Activated CD8-positive, alpha-beta memory T cell treated with anti-CD3 and anti-CD28 coated beads for 1 hour (primary cell): Measurements from ENCODE around the gene ENAH.

ENCODE experiments used
- DNase-seq, 2 donors: peaks; one replicate each; pipeline ENCODE4 v3.0.0-alpha.2; 2020; ENCODE audit warnings: low read depth in 1 of 2; ENCODE audit errors: extremely low read depth in 1 of 2

ENAH gene

DNA sequence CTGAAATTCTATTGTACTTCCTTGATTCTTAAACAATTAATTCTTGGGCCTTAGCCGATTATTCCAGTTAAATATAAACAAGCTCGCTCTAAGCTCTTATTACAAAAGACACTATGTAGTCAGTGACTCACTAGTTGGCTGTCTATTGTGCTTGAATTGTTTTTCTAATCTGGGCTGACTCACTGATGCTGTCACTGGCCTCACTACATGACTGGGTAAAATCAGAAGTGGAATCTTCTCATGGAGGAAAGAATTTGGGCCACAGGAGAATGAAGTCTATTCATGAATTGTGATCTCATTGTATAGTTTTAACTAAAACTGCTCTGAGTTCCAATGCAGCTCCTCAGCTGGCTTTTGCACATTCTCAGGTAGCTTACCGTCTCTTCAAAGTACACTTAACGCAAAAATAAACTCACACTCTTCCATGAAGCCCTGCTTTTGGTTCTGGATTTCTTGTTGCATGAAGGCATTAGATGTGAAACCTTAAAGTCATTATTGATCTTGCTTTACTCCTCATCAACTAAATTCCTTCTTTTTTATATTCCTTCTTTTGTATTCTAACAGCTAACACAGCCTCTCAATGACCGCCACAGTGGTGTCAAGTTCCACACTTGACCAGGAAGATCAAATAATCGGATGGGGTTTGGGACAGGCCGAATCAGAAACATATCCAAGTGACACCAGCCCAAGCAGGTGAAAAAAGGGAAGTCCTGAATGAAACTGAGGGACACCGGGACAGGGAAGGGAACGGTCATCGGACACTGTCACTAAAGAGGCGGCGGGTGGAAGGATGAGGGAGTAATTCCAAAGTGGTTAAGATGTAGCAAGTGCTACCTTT, 144.2 kb downstream of the ENAH start:
- no peak for DNase-seq

- DNase-seq, result no peak
Observed at GRCh38 chr1:225506727-225507126, 146.2 kb downstream of the ENAH start.

- DNase-seq, result no peak
Observed at GRCh38 chr1:225504776-225505175, 148.1 kb downstream of the ENAH start.

- DNase-seq, result no peak
Observed at GRCh38 chr1:225500624-225501192, 152.2 kb downstream of the ENAH start.

- no peak for DNase-seq
Observed at GRCh38 chr1:225498549-225499136, 154.3 kb downstream of the ENAH start.

DNA sequence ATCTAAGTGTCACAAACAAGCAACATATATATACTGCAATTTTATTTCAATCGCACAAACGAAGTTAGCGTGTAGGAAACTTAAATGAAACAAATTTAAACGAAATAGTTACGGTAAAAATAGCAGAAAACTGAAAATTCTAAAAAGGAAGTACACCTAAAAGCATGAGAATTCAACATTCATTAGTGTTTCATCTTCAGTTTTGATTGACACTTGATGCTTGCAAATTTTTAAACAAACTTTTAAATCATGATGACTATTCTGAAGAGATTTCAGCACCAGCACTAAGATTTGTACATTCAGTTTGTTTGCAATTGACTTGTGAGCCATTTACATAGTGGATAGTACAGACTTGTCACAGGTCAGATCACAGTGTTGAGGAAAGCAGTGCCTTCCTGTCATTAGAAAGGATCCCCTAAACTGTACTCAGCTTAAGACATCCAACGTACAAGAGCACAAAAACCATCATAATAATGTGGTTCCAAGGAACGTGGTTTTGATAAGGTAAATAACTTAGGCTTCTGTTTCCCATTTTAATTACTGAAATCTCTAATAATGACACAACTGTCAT, 158.0 kb downstream of the ENAH start:
- no peak for DNase-seq

DNA sequence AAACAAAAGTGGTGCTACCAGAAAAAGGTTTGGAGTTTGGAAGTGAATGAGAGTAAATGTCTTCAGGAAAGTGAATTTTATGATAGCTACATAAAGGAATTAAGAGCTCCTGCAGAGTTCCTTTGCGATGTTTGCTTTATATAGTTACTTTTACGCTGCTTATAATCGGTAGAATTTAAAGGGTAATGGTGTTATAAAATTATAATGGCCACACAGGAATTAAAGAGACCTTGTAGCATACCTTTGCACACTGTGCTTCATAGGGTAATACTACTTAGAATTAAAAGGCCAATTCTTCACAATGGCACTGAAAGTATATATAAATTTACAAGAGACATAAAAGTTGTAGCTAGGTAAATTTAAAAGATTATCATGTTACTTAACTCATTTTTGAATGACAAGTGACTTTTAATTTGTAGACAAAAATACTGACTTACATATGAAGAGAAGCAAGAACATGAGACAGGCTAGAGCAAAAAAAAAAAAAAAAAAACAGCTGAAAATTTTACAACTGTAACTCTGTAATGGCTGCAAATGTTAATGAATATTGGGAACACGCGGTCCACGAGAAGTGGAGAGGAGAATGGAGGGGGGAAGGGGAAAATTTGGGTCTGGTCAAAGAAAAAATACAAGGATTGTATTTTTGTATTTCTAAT, 159.2 kb downstream of the ENAH start:
- DNase-seq, result no peak

GRCh38 chr1:225488676-225489075, 164.2 kb downstream of the ENAH start:
- DNase-seq, result no peak

DNA sequence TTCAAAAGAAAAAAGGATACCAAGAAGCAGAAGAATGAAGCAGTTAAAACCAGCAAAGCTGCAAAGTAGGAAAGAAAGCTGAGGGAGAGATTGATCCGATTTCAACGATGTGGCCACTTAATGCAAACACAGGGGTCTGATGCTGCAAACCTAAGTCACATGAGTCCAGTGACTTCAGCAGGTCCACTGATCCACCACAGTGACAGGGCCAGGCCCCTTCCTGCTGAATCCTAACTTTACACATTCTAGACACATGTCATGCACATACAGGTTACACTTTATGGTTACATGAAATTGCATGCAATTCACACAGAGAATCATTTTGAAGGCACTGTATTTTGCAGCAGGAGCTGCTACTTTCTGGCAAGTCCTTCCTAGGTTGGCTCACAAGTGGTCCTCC, 166.1 kb downstream of the ENAH start:
- no peak for DNase-seq

DNA sequence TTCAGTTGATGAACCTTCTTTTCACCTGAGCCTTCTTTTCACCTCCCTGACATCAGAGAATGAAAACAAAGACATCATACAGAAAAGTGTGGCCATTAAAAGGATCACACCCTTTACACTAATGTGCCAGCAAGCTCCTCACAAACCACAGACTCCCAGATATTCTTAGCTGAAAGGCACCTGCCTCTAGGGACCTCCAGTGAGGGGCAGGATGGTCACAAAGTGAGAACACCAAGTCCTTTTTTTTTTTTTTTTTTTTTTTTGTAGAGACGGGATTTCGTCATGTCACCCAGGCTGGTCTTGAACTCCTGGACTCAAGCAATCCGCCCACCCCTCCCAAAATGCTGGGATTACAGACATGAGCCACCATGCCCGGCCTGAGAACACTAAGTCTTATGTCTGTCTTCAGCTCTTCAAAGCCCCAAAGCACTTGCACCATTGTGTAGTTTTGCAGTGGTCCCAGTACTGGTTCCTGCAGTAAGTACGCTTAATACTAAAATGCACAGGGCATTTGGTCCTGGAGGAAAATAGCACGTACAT, 166.9 kb downstream of the ENAH start:
- DNase-seq, result no peak

DNA sequence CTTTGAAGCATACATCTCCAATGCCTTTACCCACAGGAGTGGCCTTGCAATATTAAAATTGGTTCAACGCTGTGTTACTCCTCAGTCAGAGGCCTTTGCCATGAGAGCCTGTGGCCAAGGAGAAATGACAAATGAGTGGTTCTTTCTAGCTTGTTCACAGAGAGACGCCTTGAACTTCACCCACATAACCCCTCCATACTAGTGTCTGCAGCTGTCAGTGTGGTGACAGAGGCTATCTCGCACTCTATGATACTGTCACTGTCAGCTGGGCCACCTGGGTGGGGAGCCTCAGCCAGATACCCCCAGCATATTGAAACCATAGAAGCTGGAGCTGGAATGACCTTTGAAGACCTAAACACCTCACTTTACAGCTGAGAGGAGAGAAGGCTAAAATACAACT, 167.7 kb downstream of the ENAH start:
- DNase-seq, result no peak

- DNase-seq, result no peak
Observed at GRCh38 chr1:225484657-225485214, 168.2 kb downstream of the ENAH start.

- DNase-seq, result no peak
Observed at GRCh38 chr1:225483818-225484656, 168.9 kb downstream of the ENAH start.

- DNase-seq, result no peak
Observed at GRCh38 chr1:225482421-225482950, 170.4 kb downstream of the ENAH start.

- no peak for DNase-seq
Observed at GRCh38 chr1:225481738-225482137, 171.2 kb downstream of the ENAH start.

- no peak for DNase-seq
Observed at GRCh38 chr1:225480825-225481434, 172.0 kb downstream of the ENAH start.

- no peak for DNase-seq
Observed at GRCh38 chr1:225479996-225480720, 172.8 kb downstream of the ENAH start.

DNA sequence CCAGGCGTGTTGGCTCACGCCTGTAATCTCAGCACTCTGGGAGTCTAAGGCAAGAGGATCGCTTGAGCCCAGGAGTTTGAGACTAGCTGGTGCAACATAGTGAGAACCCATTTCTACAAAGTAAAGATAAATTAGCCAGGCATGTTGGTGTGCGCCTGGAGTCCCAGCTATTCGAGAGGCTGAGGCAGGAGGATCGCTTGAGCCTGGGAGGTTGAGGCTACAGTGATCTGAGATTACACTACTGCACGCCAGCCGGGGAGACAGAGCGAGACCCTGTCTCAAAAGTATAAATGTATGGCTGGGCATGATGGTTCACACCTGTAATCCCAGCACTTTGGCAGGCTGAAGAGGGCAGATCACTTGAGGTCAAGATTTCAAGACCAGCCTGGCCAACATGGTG, 173.6 kb downstream of the ENAH start:
- DNase-seq, result no peak
